HT-29 (cell line): Measurements from ENCODE around the gene PEX3. TPM values are rescaled to one million over a fixed set of nuclear protein-coding genes. Genes with fewer than 3 reads are reported as not detected.

Experiments
- DNase-seq: peaks from one replicate; pipeline ENCODE4 v3.0.0-alpha.2; 2015; ENCODE audit warnings: low spot score
- small RNA-seq: library from RNA; depleted of rRNA; stranded (forward); fragments of <200 nt; gene quantifications from one replicate; pipeline ENCODE3, GENCODE V24; 2014
- total RNA-seq: library from RNA; depleted of rRNA; stranded (reverse); fragments of >200 nt; shearing (Covaris generic); gene quantifications from 2 replicates; pipeline ENCODE4 v1.2.3, GENCODE V29; 2014; rRNA removed

Gene PEX3
- total RNA-seq, 1 experiment from 2014 or later = 10.5 TPM

DNA sequence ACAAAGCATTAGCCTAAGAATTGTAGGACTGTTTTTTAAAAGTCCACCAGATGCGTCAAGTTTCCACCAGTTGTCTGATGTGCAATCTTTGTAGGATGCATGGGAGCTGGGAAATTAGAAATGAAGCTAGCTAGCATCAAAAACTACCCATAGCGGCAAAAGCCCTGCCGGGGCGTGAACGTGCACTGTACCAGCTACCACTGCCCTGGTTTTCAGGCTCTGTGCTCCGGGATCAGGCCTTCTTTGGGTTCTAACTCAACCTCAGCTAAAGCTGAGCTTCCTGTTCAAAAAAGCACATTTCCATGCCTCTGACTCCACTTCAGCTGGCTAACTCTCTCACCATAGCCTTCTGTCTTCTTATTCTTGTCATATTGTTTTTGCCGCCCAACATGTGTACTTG, 87.8 kb downstream of the PEX3 start:
- DNase-seq = no peak

GRCh38 chr6:143539106-143539505, 88.5 kb downstream of the PEX3 start:
- DNase-seq = no peak

- no peak for DNase-seq
Observed at GRCh38 chr6:143539734-143540133, 89.1 kb downstream of the PEX3 start.

- no peak for DNase-seq
Observed at GRCh38 chr6:143540192-143540591, 89.6 kb downstream of the PEX3 start.

Small RNA genes within 50 kb of the gene (small RNA-seq; reads per million reads assigned to genes)
- 0.50 reads per million for gene RNA5SP221

Other genes with a start within 250 kb of the PEX3 start
- 4.1 and 4.2 TPM in 2 replicates for gene ADAT2, start 110 bp upstream of the PEX3 start, total RNA-seq
- gene FUCA2, start 60.9 kb downstream of the PEX3 start, total RNA-seq = 44.7 and 53.8 TPM in 2 replicates
- gene PHACTR2, start 227.2 kb downstream of the PEX3 start, total RNA-seq = 10.2 and 11.8 TPM in 2 replicates